ENCODE results near the gene FAM168A. TPM values are rescaled to one million over a fixed set of nuclear protein-coding genes. Genes with fewer than 3 reads are reported as not detected.

Gene FAM168A
- total RNA-seq, 1 experiment from 2014 or later, result 25.9 TPM

DNA sequence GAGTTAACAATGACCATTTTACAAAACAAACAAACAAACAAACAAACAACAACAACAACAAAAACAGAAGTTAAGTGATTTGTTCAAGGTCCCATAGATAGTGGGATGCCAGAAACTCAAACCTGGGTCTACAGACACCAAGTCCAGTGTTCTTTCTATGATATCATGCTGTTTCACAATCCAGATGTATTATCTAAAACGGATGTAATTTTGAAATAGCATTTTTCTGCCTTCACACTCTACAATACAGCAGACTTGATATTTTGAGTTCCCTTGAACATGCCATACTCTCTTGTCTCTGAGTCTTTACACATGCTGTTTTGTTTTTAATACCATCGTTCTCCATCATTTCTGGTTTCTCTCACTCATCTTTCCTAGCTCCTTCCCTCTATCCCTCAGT lies 117.2 kb downstream of the FAM168A start:
- TF ChIP-seq TP53 (CRISPR knock-in tag; IDR thresholded peaks at IDR 0.05), result no peak
- TF ChIP-seq NFYB (CRISPR knock-in tag; conservative IDR thresholded peaks at IDR 0.05; ENCODE audit: low read depth), result no peak
- TF ChIP-seq, protein P1, sequence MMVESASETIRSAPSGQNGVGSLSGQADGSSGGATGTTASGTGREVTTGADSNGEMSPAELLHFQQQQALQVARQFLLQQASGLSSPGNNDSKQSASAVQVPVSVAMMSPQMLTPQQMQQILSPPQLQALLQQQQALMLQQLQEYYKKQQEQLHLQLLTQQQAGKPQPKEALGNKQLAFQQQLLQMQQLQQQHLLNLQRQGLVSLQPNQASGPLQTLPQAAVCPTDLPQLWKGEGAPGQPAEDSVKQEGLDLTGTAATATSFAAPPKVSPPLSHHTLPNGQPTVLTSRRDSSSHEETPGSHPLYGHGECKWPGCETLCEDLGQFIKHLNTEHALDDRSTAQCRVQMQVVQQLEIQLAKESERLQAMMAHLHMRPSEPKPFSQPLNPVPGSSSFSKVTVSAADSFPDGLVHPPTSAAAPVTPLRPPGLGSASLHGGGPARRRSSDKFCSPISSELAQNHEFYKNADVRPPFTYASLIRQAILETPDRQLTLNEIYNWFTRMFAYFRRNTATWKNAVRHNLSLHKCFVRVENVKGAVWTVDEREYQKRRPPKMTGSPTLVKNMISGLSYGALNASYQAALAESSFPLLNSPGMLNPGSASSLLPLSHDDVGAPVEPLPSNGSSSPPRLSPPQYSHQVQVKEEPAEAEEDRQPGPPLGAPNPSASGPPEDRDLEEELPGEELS (CRISPR knock-in tag; IDR thresholded peaks at IDR 0.05), result no peak
- no peak for TF ChIP-seq IRF1 (CRISPR knock-in tag; IDR thresholded peaks at IDR 0.05)
- TF ChIP-seq, protein P2, sequence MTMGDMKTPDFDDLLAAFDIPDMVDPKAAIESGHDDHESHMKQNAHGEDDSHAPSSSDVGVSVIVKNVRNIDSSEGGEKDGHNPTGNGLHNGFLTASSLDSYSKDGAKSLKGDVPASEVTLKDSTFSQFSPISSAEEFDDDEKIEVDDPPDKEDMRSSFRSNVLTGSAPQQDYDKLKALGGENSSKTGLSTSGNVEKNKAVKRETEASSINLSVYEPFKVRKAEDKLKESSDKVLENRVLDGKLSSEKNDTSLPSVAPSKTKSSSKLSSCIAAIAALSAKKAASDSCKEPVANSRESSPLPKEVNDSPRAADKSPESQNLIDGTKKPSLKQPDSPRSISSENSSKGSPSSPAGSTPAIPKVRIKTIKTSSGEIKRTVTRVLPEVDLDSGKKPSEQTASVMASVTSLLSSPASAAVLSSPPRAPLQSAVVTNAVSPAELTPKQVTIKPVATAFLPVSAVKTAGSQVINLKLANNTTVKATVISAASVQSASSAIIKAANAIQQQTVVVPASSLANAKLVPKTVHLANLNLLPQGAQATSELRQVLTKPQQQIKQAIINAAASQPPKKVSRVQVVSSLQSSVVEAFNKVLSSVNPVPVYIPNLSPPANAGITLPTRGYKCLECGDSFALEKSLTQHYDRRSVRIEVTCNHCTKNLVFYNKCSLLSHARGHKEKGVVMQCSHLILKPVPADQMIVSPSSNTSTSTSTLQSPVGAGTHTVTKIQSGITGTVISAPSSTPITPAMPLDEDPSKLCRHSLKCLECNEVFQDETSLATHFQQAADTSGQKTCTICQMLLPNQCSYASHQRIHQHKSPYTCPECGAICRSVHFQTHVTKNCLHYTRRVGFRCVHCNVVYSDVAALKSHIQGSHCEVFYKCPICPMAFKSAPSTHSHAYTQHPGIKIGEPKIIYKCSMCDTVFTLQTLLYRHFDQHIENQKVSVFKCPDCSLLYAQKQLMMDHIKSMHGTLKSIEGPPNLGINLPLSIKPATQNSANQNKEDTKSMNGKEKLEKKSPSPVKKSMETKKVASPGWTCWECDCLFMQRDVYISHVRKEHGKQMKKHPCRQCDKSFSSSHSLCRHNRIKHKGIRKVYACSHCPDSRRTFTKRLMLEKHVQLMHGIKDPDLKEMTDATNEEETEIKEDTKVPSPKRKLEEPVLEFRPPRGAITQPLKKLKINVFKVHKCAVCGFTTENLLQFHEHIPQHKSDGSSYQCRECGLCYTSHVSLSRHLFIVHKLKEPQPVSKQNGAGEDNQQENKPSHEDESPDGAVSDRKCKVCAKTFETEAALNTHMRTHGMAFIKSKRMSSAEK (CRISPR knock-in tag; IDR thresholded peaks at IDR 0.05; ENCODE audit: borderline replicate concordance), result no peak
- no peak for TF ChIP-seq EMX1 (CRISPR knock-in tag; IDR thresholded peaks at IDR 0.05)
- no peak for TF ChIP-seq KAT7 (CRISPR knock-in tag; IDR thresholded peaks at IDR 0.05; ENCODE audit: borderline replicate concordance)
- no peak for TF ChIP-seq FOXK1 (CRISPR knock-in tag; IDR thresholded peaks at IDR 0.05)
- TF ChIP-seq AFF4 (CRISPR knock-in tag; IDR thresholded peaks at IDR 0.05; ENCODE audit: borderline replicate concordance), result no peak
- no peak for TF ChIP-seq ZNF138 (CRISPR knock-in tag; conservative IDR thresholded peaks at IDR 0.05)
- TF ChIP-seq ZNF263 (CRISPR knock-in tag; IDR thresholded peaks at IDR 0.05; ENCODE audit: low read depth), result no peak
- TF ChIP-seq SMAD4 (CRISPR knock-in tag; IDR thresholded peaks at IDR 0.05), result no peak
- TF ChIP-seq ZNF396 (CRISPR knock-in tag; IDR thresholded peaks at IDR 0.05; ENCODE audit: borderline replicate concordance), result no peak
- no peak for TF ChIP-seq ZNF416 (CRISPR knock-in tag; IDR thresholded peaks at IDR 0.05)
- TF ChIP-seq, protein P3, sequence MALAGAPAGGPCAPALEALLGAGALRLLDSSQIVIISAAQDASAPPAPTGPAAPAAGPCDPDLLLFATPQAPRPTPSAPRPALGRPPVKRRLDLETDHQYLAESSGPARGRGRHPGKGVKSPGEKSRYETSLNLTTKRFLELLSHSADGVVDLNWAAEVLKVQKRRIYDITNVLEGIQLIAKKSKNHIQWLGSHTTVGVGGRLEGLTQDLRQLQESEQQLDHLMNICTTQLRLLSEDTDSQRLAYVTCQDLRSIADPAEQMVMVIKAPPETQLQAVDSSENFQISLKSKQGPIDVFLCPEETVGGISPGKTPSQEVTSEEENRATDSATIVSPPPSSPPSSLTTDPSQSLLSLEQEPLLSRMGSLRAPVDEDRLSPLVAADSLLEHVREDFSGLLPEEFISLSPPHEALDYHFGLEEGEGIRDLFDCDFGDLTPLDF (CRISPR knock-in tag; IDR thresholded peaks at IDR 0.05), result no peak
- ChIA-PET POLR2A (no interaction called here), CTCF (interaction anchor here (0.7 to 3.4 kb wide), 3 partner anchors 31 to 145 kb away, joined by 3 to 40 read pairs (median 3); no protein-coding TSS in a partner anchor)
- Mint-ChIP-seq H3K27ac (no peak overlapping the region), H3K27me3 (ENCODE audit: low read depth) (no peaks in the 10 kb centered on the region), H3K4me1 (peaks cover 19% of the 10 kb centered on the region), H3K4me3 (no peak overlapping the region), H3K9me3 (peaks cover 19% of the 10 kb centered on the region), H3K36me3 (peaks cover 12% of the 10 kb centered on the region)
- ATAC-seq, result no peak
- DNase-seq (ENCODE audit: low spot score), result no peak
